Stimulated activated CD8-positive, alpha-beta memory T cell treated with anti-CD3 and anti-CD28 coated beads, Interleukin-4, amount 100 ng/mL, for 24 hours (primary cell): Measurements from ENCODE around the gene ABI2.
"Not testable (repeated sequence)": the region's sequence is repeated elsewhere in the genome, so short reads cannot be mapped to it uniquely, and the experiment has no call there.

Experiments used
- DNase-seq: peaks from one replicate; pipeline ENCODE4 v3.0.0-alpha.2; 2020; ENCODE audit warnings: low read depth

Gene ABI2

GRCh38 chr2:203359450-203359849, 31.3 kb downstream of the ABI2 start:
- DNase-seq, result no peak

GRCh38 chr2:203360833-203361430, 32.7 kb downstream of the ABI2 start:
- no peak for DNase-seq

GRCh38 chr2:203361495-203361894, 33.3 kb downstream of the ABI2 start:
- no peak for DNase-seq

GRCh38 chr2:203361922-203362321, 33.7 kb downstream of the ABI2 start:
- no peak for DNase-seq

GRCh38 chr2:203366639-203367466, 38.7 kb downstream of the ABI2 start:
- DNase-seq, result no peak

- not testable (repeated sequence) for DNase-seq
Measured at GRCh38 chr2:203372706-203373105, 44.5 kb downstream of the ABI2 start.

GRCh38 chr2:203376173-203376572, 48.0 kb downstream of the ABI2 start:
- DNase-seq, result no peak

- DNase-seq, result no peak
Measured at GRCh38 chr2:203379156-203379555, 51.0 kb downstream of the ABI2 start.

- no peak for DNase-seq
Measured at GRCh38 chr2:203383038-203383437, 54.8 kb downstream of the ABI2 start.

- DNase-seq, result not testable (repeated sequence)
Measured at GRCh38 chr2:203388153-203388552, 60.0 kb downstream of the ABI2 start.

- no peak for DNase-seq
Measured at GRCh38 chr2:203394519-203395227, 66.5 kb downstream of the ABI2 start.

GRCh38 chr2:203395858-203396257, 67.7 kb downstream of the ABI2 start:
- DNase-seq, result no peak

- DNase-seq, result no peak
Measured at GRCh38 chr2:203396667-203397066, 68.5 kb downstream of the ABI2 start.

- no peak for DNase-seq
Measured at GRCh38 chr2:203399031-203399430, 70.8 kb downstream of the ABI2 start.

- no peak for DNase-seq
Measured at GRCh38 chr2:203400805-203401585, 72.8 kb downstream of the ABI2 start.

GRCh38 chr2:203404996-203405395, 76.8 kb downstream of the ABI2 start:
- no peak for DNase-seq

GRCh38 chr2:203407496-203407895, 79.3 kb downstream of the ABI2 start:
- no peak for DNase-seq

GRCh38 chr2:203412546-203413331, 84.5 kb downstream of the ABI2 start:
- no peak for DNase-seq

- DNase-seq, result no peak
Measured at GRCh38 chr2:203413796-203414195, 85.6 kb downstream of the ABI2 start.

GRCh38 chr2:203418271-203418670, 90.1 kb downstream of the ABI2 start:
- DNase-seq, result no peak

GRCh38 chr2:203427061-203427460, 98.9 kb downstream of the ABI2 start:
- no peak for DNase-seq
